ENCODE results near the gene SEMA3B.
A peak's percentile ranks its signal among the peaks of the same experiment; 100 is the strongest.
"Not testable (repeated sequence)": the region's sequence is repeated elsewhere in the genome, so short reads cannot be mapped to it uniquely, and the experiment has no call there.

SEMA3B gene

DNA sequence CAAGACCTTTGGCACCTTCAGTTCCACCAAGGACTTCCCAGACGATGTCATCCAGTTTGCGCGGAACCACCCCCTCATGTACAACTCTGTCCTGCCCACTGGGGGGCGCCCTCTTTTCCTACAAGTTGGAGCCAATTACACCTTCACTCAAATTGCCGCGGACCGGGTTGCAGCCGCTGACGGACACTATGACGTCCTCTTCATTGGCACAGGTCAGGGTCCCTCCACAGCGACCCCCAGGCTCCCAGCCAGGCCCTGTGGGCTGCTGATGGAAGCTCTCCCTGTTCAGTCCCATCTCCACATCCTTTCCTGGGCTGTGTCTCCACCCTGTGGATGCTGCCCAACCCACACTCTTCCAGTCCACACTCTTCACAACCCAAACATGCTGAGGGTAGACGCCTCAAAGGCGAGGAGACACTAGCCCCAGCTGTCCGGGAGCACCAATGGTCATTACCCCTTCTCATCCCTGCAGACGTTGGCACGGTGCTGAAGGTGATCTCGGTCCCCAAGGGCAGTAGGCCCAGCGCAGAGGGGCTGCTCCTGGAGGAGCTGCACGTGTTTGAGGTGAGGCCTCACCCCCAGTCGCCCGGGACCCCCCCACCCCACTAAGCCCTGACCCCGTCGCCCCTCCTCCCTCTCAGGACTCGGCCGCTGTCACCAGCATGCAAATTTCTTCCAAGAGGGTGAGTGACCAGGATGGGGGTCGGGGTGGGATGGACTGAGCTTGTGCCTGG is 5.6 kb downstream of the SEMA3B start:
- peak in 1 of 2 experiments; percentile 42 for DNase-seq

DNA sequence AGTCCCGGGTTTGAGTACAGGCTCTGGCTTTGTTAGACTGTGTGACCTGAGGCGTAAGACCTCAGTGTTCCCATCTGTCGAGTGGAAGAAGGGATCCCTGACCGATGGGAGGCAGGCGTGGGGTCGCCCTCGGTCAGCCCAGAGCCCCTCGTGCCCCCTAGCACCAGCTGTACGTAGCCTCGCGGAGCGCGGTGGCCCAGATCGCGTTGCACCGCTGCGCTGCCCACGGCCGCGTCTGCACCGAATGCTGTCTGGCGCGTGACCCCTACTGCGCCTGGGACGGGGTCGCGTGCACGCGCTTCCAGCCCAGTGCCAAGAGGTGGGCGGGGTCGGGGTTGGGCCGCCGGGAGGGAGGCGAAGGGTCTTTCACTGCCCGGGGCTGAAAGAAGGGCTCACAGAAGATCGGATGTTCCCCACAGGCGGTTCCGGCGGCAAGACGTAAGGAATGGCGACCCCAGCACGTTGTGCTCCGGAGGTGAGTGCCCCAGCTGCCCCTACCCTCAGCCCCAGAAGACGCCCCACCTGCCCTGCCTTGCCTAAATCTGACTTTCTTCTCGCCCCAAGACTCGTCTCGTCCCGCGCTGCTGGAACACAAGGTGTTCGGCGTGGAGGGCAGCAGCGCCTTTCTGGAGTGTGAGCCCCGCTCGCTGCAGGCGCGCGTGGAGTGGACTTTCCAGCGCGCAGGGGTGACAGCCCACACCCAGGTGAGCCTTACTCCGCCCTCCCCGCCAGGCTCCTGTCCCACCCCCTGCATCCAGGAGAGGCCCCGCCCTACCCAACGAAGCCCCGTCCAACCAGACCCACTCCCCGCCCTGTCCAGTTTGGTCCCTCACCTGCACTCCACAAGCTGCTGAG is 6.4 kb downstream of the SEMA3B start:
- no peak for DNase-seq

DNA sequence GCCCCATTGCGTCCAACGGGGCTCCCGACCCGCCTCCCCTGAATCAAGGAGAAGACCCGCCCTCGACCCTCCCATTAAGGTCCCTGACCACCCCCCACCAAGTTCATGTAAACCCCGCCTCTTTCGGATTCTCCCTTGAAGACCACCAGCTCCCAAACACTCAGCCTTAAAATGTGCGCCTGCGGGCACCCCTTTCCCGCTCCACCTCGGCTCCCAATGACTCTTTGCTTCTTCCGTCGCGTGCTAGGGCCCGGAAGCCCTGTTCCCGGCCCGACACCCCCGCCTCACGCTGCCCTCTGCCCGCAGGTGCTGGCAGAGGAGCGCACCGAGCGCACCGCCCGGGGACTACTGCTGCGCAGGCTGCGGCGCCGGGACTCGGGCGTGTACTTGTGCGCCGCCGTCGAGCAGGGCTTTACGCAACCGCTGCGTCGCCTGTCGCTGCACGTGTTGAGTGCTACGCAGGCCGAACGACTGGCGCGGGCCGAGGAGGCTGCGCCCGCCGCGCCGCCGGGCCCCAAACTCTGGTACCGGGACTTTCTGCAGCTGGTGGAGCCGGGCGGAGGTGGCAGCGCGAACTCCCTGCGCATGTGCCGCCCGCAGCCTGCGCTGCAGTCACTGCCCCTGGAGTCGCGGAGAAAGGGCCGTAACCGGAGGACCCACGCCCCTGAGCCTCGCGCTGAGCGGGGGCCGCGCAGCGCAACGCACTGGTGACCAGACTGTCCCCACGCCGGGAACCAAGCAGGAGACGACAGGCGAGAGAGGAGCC is 7.2 kb downstream of the SEMA3B start:
- DNase-seq, result no peak

DNA sequence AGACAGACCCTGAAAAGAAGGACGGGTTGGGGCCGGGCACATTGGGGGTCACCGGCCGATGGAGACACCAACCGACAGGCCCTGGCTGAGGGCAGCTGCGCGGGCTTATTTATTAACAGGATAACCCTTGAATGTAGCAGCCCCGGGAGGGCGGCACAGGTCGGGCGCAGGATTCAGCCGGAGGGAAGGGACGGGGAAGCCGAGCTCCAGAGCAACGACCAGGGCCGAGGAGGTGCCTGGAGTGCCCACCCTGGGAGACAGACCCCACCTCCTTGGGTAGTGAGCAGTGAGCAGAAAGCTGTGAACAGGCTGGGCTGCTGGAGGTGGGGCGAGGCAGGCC is 7.8 kb downstream of the SEMA3B start:
- DNase-seq, result no peak

DNA sequence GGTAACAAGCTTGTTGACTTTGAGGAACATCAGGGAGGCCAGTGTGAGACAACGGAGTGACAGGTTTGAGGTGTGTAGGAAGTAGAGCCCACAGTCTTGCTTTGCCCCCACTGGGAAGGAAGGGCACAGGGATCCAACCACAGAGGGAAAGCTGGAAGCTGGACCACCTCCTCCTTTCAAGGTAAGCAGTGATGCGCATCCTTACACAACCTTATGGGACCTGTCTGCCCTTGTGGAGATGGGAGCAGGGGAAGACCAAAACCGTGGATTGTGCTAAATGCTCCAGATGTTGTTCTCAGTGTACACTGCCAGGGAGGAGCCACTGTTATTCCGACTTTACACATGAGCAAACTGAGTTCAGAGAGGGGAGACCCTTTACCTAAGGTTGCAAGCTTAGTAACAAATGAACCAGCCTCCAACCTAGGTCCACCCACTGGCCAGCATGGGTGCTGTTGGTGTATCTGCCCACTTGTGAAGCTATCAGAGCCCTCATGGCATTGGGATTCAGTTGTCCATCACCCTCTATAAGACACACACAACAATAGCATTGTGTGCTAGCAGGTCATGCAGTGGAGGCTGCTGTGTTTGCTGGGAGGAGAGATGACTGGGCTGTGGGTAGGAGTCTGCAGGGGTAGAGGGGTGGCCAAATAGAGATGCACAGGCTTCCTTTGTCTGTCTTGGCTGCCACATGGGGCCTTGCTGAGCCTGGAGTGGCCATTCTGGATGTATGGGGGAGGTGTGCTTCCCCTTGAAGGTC is 9.4 kb downstream of the SEMA3B start:
- no peak for DNase-seq

GRCh38 chr3:50278880-50279224 is 9.9 kb downstream of the SEMA3B start, which contains the start of gene LSMEM2:
Gene LSMEM2, plus strand, starts transcription at chr3:50279087. Its CDS starts 27 bp downstream, at chr3:50279114.
- DNase-seq, result no peak

DNA sequence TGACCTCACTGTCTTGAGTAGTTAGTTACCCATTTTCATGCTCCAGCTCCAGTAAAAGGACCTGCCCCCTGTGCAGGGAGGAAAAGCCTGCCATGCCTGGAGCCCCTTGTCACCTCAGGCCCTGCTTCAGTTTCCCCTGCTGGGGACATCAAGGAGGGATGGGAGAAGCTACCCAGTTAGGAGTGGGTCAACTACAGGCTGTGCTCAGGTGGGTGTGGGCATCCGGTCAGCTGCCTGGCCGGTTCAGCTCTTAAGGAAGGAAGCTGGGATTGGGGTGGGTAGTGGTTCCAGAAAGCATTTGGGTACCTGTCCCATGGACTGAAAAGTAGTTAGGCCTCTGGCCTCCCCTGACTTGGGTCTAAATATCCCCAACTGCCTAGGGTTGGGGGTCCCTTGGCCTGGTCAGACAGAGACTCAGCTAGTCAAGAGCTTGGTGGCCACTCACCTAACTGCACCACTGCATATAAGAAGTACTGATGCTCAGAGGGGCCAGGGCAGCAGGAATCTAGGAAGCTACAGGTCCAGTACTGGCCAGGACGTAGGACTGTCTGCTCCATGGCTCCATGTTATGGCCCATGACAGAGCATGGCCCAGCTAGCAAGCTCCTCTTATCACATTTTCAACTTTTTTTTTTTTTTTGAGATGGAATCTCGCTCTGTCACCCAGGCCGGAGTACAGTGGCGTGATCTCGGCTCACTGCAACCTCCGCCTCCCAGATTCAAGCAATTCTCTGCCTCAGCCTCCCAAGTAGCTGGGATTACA is 10.5 kb downstream of the SEMA3B start:
- DNase-seq, result no peak

DNA sequence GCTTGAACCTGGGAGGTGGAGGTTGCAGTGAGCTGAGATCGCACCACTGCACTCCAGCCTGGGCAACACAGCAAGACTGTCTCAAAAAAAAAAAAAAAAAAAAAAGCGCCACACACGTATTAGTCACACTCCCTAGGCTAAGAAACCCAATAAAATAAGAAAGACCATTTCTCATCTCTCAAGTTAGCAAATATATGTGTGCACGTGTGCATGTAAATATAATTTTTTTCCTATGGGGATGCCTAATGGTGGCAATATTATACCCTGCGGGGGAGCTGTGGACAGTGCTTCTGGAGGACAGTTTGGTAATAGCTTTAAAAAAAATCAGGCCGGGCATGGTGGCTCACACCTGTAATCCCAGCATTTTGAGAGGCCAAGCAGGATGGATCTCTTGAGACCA is 15.2 kb downstream of the SEMA3B start:
- DNase-seq, result not testable (repeated sequence)

GRCh38 chr3:50286322-50287227 is 17.6 kb downstream of the SEMA3B start:
- no peak for DNase-seq

GRCh38 chr3:50287262-50287661 is 18.3 kb downstream of the SEMA3B start:
- no peak for DNase-seq

DNA sequence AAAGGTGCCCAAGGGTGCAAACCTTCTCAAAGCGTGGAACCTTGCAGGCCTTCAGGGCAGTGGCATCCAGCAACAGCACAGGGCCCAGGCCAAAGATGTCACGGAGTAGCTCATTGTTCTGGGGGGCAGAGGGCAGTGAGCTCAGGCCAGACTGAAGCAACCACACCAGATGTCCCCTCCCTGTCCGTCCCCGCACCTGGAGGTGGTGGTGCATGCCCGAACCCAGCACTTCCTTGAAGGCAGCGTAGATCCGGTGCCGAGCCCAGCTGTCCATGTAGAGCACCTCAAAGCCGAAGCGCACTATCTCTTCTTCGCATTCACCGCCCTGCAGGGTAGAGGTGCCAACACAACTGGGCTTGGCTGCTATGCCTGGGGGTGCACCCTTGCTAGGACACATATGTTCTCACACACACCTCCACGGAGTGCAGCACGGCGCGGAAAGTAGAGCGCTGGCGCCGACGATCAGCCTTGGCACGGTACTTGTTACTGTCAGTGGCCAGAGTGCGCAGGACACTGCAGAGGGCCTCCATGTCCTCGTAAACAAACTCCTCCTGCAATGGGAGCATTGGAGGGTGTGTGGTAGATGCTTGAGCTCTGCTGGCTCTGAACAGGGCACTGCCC is 19.6 kb downstream of the SEMA3B start:
- DNase-seq, result no peak

DNA sequence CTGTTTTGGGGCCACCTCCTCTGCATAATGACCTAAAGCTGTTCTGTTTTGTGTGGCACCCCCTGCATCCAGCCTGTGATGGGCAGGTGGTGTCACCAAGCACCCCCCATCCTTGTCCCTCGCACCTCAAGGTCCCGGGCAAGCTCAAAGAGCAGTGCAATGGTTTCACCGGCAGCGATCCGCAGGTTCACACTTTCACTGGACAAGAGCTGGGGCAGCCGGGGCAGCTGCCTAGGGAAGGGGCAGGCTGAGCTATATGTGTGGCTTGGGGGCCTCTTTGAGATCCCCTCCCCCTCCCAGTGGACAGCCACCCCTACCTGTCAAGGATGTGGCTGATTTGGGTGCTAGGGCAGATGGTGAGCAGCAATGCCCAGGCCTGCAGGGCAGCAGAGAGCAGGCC is 20.2 kb downstream of the SEMA3B start:
- no peak for DNase-seq

DNA sequence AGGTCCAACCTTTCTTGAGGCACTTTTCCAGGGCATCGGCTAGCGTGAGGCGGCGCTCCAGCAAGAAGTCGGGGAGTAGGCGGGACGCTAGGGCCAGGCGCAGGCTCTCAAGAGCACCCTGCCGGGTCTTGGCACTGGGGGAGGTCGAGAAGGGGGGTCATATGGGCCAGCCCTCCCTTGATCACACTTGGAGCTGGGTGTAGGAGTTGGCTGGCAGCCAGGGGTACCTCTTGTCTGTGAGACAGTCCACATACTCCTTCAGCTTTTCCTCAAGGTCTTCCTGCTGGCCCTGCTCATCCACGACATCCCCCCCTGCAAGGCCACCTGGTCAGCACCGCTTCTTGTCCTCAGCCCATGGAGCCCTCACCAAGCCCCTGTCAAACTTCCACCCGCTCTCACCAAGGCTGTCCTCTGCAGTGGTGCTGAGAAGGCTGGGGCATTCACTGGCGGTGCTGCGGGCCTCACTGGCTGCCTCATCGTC is 21.3 kb downstream of the SEMA3B start:
- DNase-seq, result no peak

GRCh38 chr3:50292159-50293078 is 23.5 kb downstream of the SEMA3B start, which contains the start of gene IFRD2:
Gene IFRD2, minus strand, starts transcription at chr3:50292429. Its CDS starts 155 bp downstream, at chr3:50292274.
- peak; percentile 74 to 95 for DNase-seq

- no peak for DNase-seq
Measured at GRCh38 chr3:50293079-50293801, 24.3 kb downstream of the SEMA3B start.

DNA sequence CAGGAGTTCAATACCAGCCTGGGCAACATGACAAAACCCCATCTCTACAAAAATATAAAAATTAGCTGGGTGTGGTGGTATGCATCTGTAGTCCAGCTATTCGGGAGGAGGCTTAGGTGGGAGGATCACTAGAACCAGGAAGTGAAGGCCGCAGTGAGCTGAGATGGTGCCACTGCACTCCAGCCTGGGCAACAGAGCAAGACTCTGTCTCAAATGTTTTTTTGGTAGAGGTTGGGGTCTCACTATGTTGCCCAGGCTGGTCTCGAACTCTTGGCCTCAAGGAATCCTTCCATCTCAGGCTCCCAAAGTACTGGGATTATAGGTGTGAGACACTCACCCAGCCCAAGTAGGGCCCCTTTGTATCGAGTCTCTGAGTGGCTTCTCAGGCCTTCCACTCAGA is 25.1 kb downstream of the SEMA3B start:
- DNase-seq, result no peak

DNA sequence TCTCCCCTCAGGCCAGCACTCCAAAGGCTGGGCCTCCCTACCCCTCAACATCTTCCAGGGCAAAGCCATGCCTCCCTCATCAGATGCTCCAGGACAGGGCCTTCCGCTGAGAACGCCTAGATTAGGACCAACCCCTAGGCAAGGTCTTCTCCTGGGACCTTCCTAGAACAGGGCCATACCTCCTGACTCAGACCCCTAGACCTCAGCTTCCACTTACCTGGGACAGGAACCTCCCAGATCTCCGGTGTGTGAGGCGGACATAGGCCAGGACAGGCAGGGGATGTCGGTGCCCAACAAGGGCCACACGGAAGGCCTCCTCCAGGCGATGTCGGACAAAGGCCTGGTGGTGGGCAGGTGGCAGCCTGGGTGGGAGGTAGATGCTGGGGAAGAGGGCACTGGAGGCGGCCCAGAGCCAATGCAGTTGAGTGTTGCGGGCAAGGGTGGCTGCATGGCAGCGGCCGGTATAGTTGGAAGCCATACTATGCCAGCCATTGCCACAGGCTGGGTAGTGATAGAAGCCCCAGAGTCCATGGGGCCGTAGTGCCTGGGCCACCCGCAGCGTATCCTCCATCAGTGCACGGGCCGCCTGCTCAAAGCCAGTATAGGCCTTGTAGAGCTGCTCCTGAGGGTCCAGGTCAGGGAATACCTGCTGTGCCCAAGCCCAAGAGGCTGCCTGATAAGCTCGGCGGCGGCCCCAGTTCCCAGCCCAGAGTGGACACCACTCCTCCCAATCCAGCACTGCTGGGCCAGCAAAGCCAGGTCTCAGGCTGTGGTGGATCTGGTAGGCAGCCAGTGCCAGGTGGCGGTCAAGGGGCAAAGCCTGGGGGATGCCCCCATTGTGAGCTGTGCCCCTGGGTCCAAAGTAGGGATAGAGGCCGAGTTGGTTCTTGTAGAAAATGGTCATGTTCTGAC is 25.8 kb downstream of the SEMA3B start:
- no peak for DNase-seq
